Activated T-cell treated with anti-CD3 and anti-CD28 coated beads, Interleukin-2, amount 50 U/mL, for 24 hours (primary cell): ENCODE data around the gene PPP1CB.

ENCODE experiments used
- DNase-seq: peaks from one replicate; pipeline ENCODE4 v3.0.0-alpha.2; 2020
- H3K27ac Mint-ChIP-seq: 2 replicates; pipeline ENCODE4 v1.8.0; 2020; ENCODE audit warnings: mild to moderate bottlenecking, mixed read lengths
- H3K27me3 Mint-ChIP-seq: 2 replicates; pipeline ENCODE4 v1.8.0; 2020; ENCODE audit warnings: mixed read lengths
- H3K36me3 Mint-ChIP-seq: 2 replicates; pipeline ENCODE4 v1.8.0; 2020; ENCODE audit warnings: low read depth, mixed read lengths
- H3K4me1 Mint-ChIP-seq: 2 replicates; pipeline ENCODE4 v1.8.0; 2020; ENCODE audit warnings: low read depth, mixed read lengths
- H3K4me3 Mint-ChIP-seq: 2 replicates; pipeline ENCODE4 v1.8.0; 2020; ENCODE audit warnings: mild to moderate bottlenecking, moderate library complexity, mixed read lengths
- H3K9me3 Mint-ChIP-seq: 2 replicates; pipeline ENCODE4 v1.8.0; 2020; ENCODE audit warnings: mixed read lengths

The PPP1CB gene

DNA sequence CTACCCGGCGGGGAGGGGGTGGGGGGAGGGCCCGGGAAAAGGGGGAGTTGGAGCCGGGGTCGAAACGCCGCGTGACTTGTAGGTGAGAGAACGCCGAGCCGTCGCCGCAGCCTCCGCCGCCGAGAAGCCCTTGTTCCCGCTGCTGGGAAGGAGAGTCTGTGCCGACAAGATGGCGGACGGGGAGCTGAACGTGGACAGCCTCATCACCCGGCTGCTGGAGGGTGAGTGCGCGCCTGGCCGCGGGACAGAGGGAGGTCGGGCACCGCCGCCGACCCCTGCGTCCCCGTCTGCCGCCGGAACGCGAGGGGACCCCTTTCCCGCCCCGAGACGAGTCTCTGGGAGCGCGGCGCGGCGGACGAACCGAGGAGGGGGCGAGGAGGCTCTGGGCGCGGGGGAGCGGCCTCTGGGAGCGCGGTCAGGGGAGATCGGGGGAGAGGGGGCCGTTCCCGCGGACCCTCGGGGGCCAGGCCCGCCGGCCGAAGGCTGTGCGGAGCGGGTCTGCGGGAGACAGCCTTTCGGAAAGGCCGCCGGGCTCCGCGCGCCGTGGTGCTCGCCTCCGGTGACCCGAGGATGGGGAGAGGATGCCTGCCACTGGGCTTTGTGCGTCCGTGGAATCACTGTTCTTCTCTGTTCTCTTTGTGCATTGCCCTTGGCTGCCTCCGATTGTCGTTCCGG is 463 bp downstream of the PPP1CB start:
- Mint-ChIP-seq H3K27me3 (no peaks in the 10 kb centered on the region), H3K36me3 (peaks cover 46% of the 10 kb centered on the region), H3K4me1 (peaks cover 65% of the 10 kb centered on the region), H3K4me3 (peak overlapping the region; percentile 91), H3K9me3 (no peaks in the 10 kb centered on the region), H3K27ac (peak overlapping the region; percentile 98)
- DNase-seq: no peak

DNA sequence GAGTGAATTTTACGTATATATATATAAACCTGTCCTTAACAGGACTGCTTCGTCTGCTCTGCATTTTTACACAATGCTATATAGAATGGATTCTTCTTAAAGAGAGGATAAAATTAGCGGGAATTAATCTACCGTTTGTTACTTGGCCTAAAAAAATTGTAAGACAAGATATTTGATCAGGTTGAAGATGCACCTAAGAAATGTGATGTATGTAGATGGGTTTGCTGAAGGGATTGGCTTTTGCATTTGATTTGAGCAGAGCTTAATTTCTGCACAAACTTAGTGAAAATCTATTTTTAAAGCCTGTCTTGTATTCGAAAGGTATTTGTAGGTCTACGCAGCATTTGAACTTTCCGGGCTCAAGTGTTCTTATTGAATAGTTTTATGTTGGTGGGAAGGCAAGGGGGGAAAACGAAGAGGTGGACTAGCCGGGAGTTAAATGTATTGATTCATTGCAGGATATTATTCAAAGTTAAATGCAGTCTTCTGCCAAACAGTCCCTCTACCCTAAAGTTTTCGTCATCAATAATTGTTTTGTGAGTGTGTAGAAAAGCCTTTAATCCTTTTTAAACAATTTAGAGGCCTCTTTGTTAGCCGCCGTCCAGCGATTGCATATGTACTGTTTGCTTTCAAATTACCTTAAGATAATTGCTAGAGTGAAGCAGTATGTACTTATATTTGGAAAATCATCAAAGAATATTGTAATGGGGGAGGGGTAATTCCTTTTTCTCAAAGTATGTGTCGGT is 1.2 kb downstream of the PPP1CB start:
- Mint-ChIP-seq H3K4me3 (peak overlapping the region; percentile 91), H3K27ac (peak overlapping the region; percentile 98), H3K27me3 (no peaks in the 10 kb centered on the region), H3K36me3 (peaks cover 49% of the 10 kb centered on the region), H3K9me3 (no peaks in the 10 kb centered on the region), H3K4me1 (peaks cover 68% of the 10 kb centered on the region)
- no peak for DNase-seq

DNA sequence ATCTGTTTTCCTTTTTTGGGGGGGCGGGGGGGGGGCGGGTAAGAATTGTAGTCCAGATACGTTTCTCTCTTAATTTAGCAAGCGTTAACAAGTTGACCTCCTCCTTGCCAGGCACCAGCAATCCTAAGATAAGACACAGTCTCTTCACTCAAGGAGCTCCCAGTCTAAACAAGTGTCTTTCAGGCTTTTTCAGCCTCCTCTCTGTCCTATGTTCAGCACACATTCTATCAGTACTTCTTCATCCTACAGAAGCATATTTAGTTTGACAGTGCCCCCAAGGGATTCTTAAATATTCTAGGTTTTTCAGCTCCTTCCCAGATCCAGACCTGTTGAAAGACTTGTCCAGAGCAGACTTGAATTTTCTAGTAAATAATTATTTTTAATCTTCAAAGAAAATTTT is 2.7 kb downstream of the PPP1CB start:
- H3K27ac Mint-ChIP-seq: peak overlapping the region; percentile 74
- no peaks in the 10 kb centered on the region for H3K27me3 Mint-ChIP-seq
- H3K4me3 Mint-ChIP-seq: peak overlapping the region; percentile 91
- DNase-seq: no peak
- H3K36me3 Mint-ChIP-seq: peaks cover 58% of the 10 kb centered on the region
- H3K4me1 Mint-ChIP-seq: peaks cover 65% of the 10 kb centered on the region
- H3K9me3 Mint-ChIP-seq: no peaks in the 10 kb centered on the region

DNA sequence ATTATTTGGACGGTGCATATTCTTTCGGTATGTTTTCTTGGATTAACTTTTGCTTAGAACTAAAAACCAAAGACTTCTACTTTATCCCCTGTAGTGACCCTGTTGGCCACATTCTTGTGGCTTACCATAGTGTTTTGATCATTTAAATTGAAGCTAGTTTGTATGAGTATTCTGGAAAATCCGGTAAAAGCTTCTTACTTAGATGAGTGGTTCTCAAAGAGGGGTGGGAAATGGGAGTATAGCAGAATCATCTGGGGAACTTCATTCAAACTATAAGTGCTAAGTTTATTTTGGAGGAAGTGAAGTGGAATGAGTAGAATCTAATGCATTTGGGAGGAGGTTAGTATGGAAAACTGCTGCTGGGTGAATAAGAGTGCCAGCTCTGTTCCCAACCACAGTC is 3.8 kb downstream of the PPP1CB start:
- H3K36me3 Mint-ChIP-seq: peaks cover 64% of the 10 kb centered on the region
- H3K27ac Mint-ChIP-seq: peak overlapping the region; percentile 50
- H3K4me3 Mint-ChIP-seq: peak overlapping the region; percentile 3
- H3K27me3 Mint-ChIP-seq: no peaks in the 10 kb centered on the region
- DNase-seq: no peak
- no peaks in the 10 kb centered on the region for H3K9me3 Mint-ChIP-seq
- peaks cover 59% of the 10 kb centered on the region for H3K4me1 Mint-ChIP-seq

DNA sequence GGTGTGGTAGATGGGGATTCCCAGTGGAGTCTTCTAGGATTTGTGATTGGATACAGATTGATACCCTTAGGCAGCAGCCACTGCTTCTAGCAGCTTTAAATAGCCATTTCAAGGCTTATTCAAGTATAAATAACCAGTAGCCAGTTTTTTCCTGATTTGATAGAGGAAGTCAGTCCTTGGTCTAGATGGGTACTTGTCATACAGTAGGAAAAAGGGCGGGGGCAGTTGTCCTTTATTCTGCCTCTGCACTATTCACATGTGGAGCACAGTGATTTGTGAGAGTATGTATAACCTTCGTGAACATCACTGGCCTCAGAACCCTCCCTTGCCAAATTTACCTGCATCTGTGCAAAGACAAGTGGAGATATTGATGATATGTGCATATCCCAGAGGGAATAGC is 6.8 kb downstream of the PPP1CB start:
- Mint-ChIP-seq H3K27me3 (no peaks in the 10 kb centered on the region), H3K4me1 (peaks cover 84% of the 10 kb centered on the region), H3K9me3 (no peaks in the 10 kb centered on the region), H3K4me3 (no peak overlapping the region), H3K27ac (peak overlapping the region; percentile 68), H3K36me3 (peaks cover 68% of the 10 kb centered on the region)
- no peak for DNase-seq

DNA sequence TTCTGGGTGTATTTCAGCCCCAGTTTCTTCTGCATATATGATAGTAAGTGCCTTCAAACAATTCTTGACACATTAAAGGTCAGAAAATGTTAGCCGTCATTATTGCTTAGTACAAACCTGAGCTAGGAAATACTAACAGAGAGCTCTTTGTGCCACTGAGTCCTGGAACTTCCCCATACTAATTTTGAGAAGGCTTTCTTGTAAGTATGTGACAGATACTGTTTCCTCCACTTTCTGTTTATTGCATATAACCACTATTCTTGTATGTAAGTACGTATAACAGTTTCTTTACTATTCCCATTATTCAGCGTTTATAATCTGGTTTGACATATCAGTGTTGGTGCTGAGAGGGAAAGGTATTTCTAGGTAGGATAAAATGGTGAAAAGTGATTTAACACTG is 9.8 kb downstream of the PPP1CB start:
- DNase-seq: no peak
- Mint-ChIP-seq H3K36me3 (peaks cover 68% of the 10 kb centered on the region), H3K9me3 (no peaks in the 10 kb centered on the region), H3K27ac (peak overlapping the region; percentile 11), H3K4me3 (no peak overlapping the region), H3K4me1 (peaks cover 86% of the 10 kb centered on the region), H3K27me3 (no peaks in the 10 kb centered on the region)

DNA sequence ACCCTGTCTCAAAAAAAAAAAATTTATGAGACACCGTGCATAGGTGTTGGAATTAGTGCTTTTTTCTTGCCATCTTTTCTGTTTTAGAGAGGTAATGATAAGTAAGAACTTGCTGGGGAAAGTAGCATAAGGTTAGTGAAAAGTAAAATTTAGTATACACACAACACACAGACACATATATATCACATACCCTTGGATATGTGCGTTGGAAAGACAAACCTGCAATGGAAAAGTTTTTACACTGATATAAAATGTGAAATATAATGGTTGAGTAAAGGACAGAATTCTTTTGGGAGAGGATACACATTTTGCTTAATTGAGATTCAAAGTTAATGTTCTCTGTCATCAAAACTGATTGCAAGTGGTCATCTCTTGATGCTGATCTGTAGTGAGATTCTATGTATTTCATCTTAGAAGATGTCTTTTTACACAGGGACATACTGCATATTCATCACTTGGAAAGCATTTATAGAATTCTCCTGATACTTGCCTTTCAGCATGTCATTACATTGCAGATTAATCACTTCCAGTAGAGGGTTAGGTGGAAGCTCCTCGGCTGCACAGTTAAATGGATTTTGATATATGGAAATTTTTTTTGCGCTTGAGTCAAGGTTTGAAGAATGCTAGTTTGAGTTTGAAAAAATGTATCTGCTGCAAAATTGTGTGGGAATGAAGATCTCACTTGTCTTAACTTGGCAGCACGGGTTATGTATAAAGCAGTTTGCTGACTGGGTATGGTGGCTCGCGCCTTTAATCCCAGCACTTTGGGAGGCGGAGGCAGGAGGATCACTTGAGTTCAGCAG is 13.5 kb downstream of the PPP1CB start:
- DNase-seq: no peak
- Mint-ChIP-seq H3K27me3 (no peaks in the 10 kb centered on the region), H3K36me3 (peaks cover 63% of the 10 kb centered on the region), H3K9me3 (no peaks in the 10 kb centered on the region), H3K27ac (peak overlapping the region; percentile 42), H3K4me1 (peaks cover 94% of the 10 kb centered on the region), H3K4me3 (no peak overlapping the region)

DNA sequence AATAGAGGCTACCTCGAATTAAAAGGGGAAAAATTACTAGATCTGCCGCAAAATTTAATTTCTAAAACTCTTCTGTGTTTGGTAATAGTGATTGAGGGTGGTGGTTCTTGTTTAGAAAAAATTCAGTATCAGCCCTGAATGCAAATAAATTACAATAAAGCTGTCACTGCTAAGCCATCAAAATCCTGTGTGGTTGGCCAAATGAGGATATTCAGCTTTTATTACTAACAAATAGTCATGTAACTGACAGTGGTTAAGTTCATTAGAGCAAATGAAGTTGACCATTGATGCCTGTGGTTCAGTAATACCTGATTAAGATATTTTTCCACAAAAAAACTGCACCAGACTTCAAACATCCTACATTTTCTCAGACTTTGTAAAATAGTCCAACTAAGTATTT is 14.4 kb downstream of the PPP1CB start:
- Mint-ChIP-seq H3K36me3 (peaks cover 57% of the 10 kb centered on the region), H3K27me3 (no peaks in the 10 kb centered on the region), H3K9me3 (no peaks in the 10 kb centered on the region), H3K4me3 (no peak overlapping the region), H3K4me1 (peaks cover 91% of the 10 kb centered on the region), H3K27ac (no peak overlapping the region)
- no peak for DNase-seq

DNA sequence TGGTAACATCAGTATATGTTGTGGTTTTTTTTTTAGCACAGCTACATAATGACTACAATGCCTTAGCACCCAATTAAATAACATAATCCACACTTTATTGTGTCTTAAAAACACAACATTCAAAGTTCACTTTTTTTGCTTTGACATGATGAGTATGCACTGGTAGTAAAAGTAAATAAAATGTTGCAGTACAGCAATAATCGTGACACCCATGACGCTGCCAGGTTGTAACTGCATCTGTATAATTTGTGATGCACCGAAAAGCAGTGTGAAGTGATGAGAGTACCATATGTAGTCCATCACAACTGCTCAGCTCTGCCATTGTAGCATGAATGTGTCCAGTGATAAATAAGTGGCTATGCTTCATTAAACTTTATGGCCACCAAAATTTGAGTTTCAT is 15.7 kb downstream of the PPP1CB start:
- no peak for DNase-seq

DNA sequence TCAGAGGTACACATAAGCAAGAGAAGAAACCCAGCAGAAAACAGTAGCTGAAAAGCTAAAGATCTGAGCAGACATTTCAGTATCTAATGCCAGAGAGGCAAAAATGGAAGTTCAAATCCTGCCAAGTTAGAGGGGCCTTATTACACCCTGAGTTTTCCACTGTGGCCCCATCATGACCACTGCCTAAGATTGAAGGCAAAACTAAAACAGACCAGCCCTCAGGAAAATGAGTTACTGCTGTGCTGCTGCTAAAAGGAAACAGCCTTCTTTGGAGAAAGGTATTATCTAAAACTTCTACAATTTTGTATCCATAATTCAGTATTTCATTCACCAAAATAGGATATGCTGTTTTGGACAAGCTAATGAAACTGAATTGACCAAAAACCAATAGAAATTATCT is 16.8 kb downstream of the PPP1CB start:
- Mint-ChIP-seq H3K4me3 (no peak overlapping the region), H3K27me3 (no peaks in the 10 kb centered on the region), H3K36me3 (peaks cover 37% of the 10 kb centered on the region), H3K9me3 (no peaks in the 10 kb centered on the region), H3K27ac (peak overlapping the region; percentile 37), H3K4me1 (peaks cover 89% of the 10 kb centered on the region)
- no peak for DNase-seq

More for the DNA sequence above, 15.7 kb downstream of the PPP1CB start:
- Mint-ChIP-seq H3K4me3 (no peak overlapping the region), H3K4me1 (peaks cover 91% of the 10 kb centered on the region), H3K27ac (no peak overlapping the region), H3K9me3 (no peaks in the 10 kb centered on the region), H3K27me3 (no peaks in the 10 kb centered on the region), H3K36me3 (peaks cover 46% of the 10 kb centered on the region)

DNA sequence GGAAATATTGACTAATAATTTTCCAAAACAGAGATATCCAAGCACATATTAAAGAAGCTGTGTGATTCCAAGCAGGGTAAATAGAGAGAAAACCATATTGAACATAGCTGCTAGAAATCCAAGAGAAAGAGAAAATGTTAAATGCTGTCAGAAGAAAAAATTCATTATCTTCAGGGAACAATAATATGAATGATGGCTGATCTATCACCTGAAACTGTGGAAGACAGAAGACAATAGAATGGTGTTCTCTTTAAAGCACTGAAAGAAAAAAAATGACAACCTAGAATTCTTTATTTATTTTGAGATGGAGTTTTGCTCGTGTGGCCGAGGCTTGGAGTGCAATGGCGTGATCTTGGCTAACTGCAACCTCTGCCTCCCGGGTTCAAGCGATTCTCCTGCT is 17.3 kb downstream of the PPP1CB start:
- no peak overlapping the region for H3K4me3 Mint-ChIP-seq
- H3K36me3 Mint-ChIP-seq: peaks cover 36% of the 10 kb centered on the region
- no peaks in the 10 kb centered on the region for H3K9me3 Mint-ChIP-seq
- H3K27ac Mint-ChIP-seq: peak overlapping the region; percentile 22
- peaks cover 89% of the 10 kb centered on the region for H3K4me1 Mint-ChIP-seq
- no peak for DNase-seq
- no peaks in the 10 kb centered on the region for H3K27me3 Mint-ChIP-seq

DNA sequence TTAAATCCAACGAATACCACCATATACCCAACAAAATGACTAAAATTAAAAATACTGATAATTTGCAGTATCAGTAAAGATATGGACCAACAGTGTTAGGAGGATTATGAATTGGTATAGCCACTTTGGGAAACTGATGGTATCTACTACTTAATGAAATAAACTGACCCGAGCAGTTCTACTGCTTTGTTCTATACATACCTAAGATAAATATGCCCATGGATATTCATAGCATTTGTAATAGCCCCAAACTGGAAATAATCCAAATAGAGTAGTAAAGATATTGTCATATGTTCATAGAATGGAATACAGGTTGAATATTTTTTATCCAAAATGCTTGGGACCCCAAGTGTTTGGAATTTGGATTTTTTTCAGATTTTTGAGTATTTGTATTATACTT is 20.7 kb downstream of the PPP1CB start:
- Mint-ChIP-seq H3K27me3 (no peaks in the 10 kb centered on the region), H3K4me3 (no peak overlapping the region), H3K36me3 (peaks cover 39% of the 10 kb centered on the region), H3K9me3 (no peaks in the 10 kb centered on the region), H3K4me1 (peaks cover 79% of the 10 kb centered on the region), H3K27ac (no peak overlapping the region)
- no peak for DNase-seq

DNA sequence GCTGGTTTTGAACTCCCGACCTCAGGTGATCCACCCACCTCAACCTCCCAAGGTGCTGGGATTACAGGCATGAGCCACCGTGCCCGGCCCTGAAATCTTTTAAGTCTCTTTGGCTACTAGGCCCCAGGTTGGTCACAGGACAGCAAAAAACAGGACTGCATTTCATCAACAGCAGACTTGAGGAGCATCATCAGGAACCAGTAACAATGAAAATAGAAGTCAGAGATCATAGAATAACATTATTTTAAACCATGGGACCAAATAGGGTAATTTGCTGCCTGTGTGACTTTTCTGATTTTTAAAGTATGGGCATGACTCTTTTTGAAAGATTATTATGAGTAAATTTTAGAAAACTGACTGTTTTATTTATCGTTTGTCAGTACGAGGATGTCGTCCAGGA is 24.8 kb downstream of the PPP1CB start:
- H3K4me3 Mint-ChIP-seq: no peak overlapping the region
- H3K4me1 Mint-ChIP-seq: peaks cover 57% of the 10 kb centered on the region
- peak overlapping the region; percentile 55 for H3K27ac Mint-ChIP-seq
- H3K36me3 Mint-ChIP-seq: peaks cover 56% of the 10 kb centered on the region
- no peaks in the 10 kb centered on the region for H3K9me3 Mint-ChIP-seq
- no peak for DNase-seq
- no peaks in the 10 kb centered on the region for H3K27me3 Mint-ChIP-seq

DNA sequence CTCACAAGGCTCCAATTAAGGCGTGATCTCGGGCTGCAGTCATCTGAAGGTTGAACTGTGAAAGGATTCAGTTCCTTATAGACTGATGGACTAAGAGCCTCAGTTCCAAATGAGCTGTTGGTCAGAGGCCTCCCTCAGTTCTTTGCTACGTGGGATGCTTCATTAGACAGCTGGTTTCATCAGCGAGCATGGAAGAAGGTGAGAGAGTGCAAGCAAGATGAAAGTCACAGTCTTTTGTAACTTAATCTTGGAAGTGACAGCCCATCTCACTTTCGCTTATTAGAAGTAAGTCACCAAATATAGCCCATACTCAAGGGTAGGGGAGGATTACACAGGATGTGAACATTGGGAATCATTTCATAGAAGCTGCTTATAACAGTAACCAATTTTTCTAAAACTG is 26.8 kb downstream of the PPP1CB start:
- Mint-ChIP-seq H3K9me3 (no peaks in the 10 kb centered on the region), H3K4me3 (no peak overlapping the region), H3K36me3 (peaks cover 71% of the 10 kb centered on the region), H3K27me3 (no peaks in the 10 kb centered on the region), H3K27ac (peak overlapping the region; percentile 70), H3K4me1 (peaks cover 39% of the 10 kb centered on the region)
- DNase-seq: no peak

DNA sequence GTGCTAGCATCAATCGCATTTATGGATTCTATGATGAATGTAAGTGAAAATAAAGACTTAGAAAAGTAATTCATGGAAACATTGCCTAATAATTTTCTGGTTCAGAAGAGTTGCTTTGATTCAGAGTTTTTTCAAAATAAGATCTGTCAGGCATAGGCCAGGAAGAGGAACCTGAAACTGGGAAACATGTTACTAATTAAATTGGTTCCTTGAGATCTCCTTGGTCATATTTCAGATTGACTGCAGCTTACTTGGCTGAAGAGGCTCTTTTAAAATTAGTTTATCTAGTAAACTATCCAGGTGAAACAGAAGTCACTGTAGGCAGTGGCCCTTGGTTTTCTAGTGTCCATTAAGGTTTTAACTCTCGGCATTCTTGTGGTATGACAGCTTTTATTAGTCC is 27.4 kb downstream of the PPP1CB start:
- Mint-ChIP-seq H3K4me1 (peaks cover 33% of the 10 kb centered on the region), H3K27me3 (no peaks in the 10 kb centered on the region), H3K27ac (peak overlapping the region; percentile 52), H3K36me3 (peaks cover 77% of the 10 kb centered on the region), H3K4me3 (no peak overlapping the region), H3K9me3 (no peaks in the 10 kb centered on the region)
- no peak for DNase-seq
